ENCODE measurements around the gene SLC44A3. TPM values are rescaled to one million over a fixed set of nuclear protein-coding genes. Genes with fewer than 3 reads are reported as not detected.

The SLC44A3 gene, protein sequence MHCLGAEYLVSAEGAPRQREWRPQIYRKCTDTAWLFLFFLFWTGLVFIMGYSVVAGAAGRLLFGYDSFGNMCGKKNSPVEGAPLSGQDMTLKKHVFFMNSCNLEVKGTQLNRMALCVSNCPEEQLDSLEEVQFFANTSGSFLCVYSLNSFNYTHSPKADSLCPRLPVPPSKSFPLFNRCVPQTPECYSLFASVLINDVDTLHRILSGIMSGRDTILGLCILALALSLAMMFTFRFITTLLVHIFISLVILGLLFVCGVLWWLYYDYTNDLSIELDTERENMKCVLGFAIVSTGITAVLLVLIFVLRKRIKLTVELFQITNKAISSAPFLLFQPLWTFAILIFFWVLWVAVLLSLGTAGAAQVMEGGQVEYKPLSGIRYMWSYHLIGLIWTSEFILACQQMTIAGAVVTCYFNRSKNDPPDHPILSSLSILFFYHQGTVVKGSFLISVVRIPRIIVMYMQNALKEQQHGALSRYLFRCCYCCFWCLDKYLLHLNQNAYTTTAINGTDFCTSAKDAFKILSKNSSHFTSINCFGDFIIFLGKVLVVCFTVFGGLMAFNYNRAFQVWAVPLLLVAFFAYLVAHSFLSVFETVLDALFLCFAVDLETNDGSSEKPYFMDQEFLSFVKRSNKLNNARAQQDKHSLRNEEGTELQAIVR
- total RNA-seq: 1 to 10 TPM; 3.7 to 5.4 TPM
- long read RNA-seq, partial matches to known transcripts: 0 of 7 reads
- long read RNA-seq, other reads (novel, unspliced or antisense): 4 of 7 reads

DNA sequence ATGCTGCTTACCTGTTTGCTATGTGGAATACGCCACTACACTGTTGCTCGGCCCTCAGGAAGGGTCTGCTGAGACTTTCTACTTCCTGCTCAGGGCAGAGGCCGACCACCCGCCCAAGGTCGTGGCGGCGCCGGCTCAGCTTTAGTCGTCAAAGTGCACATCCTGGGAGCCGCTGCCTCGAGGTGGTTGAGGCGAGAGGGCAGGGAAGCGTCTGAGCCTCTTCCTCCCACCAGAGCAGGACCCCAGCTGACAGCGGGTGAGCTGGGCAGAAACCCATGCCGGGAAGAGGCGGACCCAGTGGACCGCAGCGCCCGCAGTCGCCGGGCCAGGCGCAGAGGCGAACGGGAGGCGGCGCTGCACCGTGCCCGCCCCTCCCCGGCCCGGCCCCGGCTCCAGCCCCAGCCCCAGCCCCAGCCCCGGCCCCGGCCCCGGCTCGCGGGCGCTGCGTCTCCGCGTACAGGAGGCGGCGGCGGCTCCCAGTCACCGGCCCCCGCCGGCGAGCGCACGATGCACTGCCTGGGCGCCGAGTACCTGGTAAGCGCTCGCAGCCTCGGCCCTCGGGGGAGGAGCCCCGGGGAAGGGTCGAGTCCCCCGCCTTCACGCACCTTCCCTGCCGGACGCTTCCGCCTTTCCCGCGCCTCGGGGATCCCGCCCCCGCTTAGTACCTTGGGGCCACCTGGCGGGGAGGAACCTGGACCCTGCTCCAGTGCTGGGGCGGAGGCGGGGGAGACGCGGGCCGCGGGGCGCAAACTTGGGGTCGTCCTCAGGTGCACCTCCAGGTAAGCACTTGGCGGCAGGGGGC, at the start of gene SLC44A3:
Gene SLC44A3, plus strand, starts transcription at position 413 of the 802 bp plus-strand sequence. Its CDS starts 95 bp downstream, at position 508.
- ATAC-seq (peak; percentile 97 to 98), DNase-seq (peak; percentile 62)
- intact Hi-C loops (cut with DNase I): no loop called here

DNA sequence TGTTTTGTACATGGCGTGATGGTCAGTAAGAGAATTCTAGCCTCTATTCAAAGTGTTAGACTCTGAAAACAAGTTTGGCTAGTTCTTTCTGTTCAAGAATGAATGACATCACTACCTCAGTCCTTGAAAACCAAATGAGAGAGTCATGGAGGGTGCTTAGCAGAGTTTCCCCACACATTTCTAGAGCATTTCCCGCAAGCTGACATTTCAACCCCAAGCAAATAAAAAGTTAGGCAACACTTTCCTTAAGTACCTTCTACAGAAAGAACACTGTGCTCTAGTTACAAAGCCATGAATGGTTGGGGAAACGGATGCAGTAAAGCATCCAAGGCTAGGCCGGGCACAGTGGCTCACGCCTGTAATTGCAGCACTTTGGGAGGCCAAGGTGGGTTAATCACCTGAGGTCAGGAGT, 47.9 kb upstream of the SLC44A3 start:
- DNase-seq: no peak
- no peak for ATAC-seq
- intact Hi-C loops (cut with DNase I): no loop called here

DNA sequence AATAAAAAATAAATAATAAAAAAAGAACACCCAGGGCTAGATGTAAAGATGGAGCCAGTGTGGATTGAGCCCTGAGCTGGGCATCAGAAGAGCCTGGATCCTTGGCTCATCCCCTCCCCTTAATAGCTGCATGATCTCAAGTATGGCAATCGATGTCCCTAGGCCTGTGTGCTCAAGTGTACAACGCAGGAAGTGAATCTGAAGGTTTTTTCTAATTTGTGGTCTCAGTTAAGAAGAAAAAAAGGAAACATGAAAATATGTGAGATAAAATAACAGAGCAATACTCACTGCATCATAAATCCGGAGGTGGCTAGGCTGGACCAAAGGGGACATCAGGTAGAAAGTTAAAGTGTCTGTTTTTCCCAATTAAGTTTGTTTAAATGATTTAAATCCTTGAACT, 47.3 kb upstream of the SLC44A3 start:
- no peak for ATAC-seq
- intact Hi-C loops (cut with DNase I): no loop called here
- no peak for DNase-seq

DNA sequence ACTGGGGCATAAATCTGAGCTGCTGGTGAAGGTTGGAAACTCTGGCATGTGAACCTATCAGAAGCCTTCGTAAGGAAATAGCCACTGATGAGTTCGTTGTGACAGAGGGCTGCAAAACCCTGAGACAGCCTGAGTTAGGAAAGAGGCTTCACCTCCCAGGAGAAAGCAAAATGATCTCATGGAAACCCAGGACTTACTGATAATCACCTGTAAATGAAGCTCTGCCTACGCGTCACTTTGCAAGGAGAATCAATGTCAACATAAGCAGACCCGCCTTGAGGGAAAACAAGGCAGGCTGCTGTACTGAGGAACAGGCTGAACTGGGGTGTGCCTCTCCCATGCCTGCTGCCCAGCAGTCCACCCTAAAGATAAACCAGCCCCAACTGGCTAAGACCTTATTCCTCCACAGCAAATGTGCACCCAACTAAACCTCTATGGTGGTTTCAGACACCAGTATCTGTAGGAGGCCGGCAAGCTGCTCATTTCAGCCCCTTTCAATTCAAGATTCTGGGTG, 46.8 kb upstream of the SLC44A3 start:
- DNase-seq (no peak), ATAC-seq (no peak)
- intact Hi-C loops (cut with DNase I): no loop called here

DNA sequence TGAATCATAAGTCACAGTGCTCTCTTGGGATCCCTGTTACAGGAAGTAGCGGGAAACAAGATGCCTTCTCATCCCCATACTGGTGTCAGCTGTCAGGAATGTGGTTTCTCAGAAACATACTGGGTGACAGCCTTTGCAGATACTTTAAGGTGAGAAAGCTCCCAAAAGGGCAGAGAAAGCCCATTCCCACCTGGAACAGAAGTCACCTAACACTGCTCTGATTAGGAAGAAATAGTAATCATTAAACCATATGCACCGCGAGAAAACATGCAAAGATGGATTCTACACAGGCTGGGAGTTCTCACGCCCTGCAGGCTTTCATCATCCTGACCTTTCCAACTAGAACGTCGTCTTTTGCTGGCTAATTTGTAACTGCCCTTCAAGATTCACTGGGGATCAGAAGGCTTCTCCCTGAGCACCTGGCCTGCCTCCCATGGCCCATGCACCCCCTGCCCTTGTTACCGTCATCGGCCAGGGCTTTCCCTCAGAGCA, 46.2 kb upstream of the SLC44A3 start:
- ATAC-seq: no peak
- DNase-seq: no peak
- intact Hi-C loops (cut with DNase I): no loop called here

DNA sequence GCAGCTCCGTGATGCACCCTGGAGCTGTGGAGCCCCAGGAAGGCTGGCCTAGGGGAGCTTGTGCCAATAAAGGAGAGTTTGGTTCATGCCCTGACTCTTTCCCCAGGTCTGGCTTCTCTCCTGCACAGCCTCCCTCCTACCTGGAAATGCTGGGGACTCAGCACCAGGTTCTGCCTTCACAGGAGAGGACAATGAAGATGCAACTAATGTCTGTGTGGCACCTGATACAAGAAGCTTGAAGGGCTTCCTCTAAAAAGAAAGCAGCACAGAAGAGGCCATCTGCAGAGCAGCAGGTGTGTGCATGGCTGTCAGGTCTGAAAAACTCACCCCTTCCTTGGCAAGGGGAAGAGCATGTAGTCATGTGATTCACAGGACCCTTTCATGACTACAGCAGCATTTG, 43.7 kb upstream of the SLC44A3 start:
- no peak for ATAC-seq
- intact Hi-C loops (cut with DNase I): no loop called here

DNA sequence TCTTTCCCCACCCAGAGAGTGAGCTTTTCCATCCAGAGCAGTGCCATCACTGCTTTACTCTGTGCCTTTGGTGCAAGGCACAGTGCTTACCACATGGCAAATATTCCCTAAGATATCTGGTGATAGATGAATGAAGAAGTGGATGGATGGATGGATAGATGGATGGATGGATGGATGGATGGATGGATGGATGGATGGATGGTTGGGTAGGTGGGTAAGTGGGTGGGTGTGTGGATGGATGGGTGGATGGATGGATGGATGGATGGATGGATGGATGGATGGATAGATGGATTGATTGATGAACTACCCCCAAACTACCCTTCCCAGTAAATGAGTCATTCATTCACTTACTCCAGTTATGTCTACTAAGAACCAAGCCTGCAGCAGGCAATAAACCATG, 42.9 kb upstream of the SLC44A3 start:
- DNase-seq: no peak
- no peak for ATAC-seq
- intact Hi-C loops (cut with DNase I): no loop called here

More for the DNA sequence above, 43.7 kb upstream of the SLC44A3 start:
- DNase-seq: no peak

DNA sequence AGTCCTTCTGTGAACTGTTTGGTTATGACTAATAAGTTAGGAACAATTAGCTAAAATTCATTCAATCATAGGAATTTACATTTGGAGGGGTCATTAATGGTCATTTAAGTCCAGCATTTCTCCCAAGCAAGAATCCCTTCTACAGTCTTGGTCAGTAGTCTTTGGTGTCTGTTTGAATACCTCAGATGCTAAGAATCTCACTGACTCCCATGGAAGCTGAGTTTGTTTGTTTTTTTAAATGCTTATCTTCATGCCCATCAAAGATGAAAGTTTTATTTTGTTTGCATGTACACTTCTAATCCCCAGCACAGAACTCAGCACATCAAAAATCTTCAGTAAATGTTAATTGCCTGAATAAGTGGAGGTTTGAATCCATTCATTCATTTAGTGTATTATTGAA, 41.3 kb upstream of the SLC44A3 start:
- DNase-seq (no peak), ATAC-seq (no peak)
- intact Hi-C loops (cut with DNase I): no loop called here

DNA sequence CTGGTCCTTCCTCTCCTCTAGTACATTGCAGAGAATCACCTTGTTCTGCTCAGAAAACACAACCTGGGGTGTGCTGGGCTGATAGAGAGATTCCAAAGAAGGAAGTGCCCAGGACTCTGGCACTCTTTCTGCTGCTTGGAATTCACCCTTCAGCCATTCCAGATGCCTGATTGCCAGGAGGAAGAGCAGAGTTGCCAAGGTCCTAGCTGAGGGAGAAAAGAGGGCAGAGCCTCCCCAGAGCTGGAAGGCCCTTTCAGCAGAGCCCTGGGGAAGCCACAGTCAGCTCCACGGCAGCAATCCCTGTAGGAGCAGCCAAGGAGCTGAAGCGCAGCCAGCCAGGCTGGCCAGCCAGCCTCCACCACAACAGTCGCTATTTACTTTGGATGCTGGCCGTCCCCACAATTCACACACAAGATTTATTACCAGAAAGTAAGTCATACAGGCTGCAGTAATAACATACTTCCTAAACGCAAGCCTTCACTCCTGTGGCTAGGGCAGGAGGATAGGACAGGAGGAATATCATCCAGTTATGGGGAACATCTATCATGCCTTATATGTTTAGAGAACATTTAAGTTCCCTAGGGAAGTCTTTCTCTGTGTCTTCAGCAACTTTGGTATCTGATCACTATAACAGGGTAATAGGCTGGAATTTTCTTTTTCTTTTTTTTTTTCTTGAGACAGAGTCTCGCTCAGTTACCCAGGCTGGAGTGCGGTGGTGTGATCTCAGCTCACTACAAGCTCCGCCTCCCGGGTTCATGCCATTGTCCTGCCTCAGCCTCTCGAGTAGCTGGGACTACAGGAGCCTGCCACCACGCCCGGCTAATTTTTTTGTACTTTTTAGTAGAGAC, 36.6 kb upstream of the SLC44A3 start:
- peak; percentile 96 to 98 for ATAC-seq
- intact Hi-C loops (cut with DNase I): no loop called here
- DNase-seq: peak; percentile 79

DNA sequence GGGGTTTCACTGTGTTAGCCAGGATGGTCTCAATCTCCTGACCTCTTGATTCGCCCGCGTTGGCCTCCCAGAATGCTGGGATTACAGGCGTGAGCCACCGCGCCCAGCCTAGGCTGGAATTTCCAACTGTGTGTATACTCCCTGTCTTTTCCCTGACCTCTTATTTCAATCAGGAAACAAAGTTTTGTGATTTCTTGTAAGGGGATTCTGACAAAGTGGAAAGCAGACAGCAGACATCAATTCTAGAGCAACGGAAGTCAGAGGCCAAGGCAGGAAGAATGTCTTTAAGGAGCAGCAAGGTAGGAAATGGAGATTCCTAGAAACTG, 36.0 kb upstream of the SLC44A3 start:
- no peak for ATAC-seq
- intact Hi-C loops (cut with DNase I): no loop called here
- no peak for DNase-seq

DNA sequence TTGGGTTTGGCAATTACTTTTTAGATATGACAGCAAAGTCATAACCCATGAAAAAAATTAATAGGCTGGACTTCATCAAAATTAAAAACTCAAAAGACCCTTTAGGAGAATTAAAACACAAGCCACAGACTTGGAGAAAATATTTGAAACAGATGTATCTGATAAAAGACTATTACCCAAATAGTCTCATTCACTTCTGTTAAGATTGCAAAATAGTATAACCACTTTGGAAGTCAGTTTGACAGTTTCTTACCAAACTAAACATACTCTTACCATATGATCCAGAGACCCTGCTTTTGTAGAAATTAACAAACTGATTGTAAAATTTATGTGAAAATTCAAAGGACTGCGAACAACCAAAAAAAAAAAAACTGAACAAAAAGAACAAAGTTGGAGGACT, 32.5 kb upstream of the SLC44A3 start:
- no peak for ATAC-seq
- DNase-seq: no peak
- intact Hi-C loops (cut with DNase I): no loop called here

DNA sequence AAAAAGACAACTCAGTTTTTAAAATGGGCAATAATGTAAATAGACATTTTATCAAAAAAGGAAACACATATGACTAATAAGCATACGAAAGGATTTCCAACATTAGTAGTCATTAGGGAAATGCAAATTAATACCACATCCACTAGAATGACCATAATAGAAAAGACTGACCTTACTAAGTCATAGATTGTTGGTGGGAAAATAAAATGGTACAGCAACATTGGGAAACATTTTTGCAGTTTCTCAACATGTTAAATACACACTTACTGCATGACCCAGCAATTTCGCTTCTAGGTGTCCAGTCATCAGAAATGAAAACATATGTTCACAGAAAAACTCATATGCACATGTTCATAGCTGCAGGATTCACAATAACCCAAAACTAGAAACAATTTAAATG, 29.9 kb upstream of the SLC44A3 start:
- DNase-seq (no peak), ATAC-seq (no peak)
- intact Hi-C loops (cut with DNase I): loop anchor here in 1 of 2 donors (10.0 kb wide), 1 partner anchor 55 kb away; no protein-coding TSS in a partner anchor

DNA sequence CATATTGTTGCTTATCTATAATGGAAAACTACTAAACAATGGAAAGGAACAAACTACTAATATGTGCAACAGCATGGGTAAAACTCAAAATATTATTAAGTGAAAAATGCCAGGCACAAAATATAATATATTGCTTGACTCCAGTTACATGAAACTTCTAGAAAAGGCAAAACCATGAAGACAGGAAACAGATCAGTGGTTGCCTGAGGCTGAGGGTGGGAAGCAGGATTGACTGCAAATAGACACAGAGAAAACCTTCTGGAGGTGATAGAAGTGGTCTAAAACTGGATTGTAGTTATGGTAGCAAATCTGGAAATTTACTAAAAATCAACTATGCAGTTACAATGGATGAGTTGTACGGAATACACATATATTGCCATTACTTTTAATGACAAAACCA, 29.5 kb upstream of the SLC44A3 start:
- intact Hi-C loops (cut with DNase I): loop anchor here in 1 of 2 donors (10.0 kb wide), 1 partner anchor 56 kb away; no protein-coding TSS in a partner anchor
- DNase-seq (no peak), ATAC-seq (no peak)

DNA sequence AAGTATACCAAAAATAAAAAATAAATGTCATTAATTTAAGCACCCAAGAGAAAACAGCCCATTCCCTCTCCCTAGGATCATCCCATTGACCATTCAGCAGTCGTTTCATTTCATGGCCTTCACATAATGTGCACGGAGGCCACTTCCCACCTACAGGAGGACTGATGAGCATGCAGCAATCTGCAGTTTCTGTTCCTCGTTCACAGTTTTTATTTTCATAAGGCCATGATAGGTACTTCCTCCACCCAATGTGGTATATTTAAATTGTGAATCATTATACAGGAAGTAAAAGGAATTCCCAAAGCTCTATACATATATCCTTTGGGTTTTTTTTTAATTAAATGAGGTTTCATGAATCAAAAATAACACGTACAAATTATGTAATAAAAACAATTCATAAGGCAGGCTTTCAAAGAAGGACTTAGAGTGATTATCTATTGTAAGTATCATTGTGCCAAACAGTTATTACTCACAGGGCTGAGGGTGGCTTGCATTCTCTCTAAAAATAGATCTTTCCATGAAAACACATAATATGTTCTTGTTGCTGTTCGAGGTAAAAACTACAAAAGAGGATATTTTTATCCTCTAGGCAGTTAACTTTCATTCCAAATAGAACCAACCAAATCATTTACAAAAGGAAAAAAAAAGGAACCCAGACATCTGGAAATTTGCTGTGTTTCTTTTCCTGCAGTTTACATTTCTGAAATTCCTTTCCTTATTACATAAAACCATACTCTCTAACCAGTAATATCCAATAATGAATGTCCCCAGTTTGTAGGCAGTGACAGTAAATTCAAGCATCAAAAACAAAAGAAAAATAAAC, 27.5 kb upstream of the SLC44A3 start:
- ATAC-seq: peak; percentile 53 to 83
- intact Hi-C loops (cut with DNase I): loop anchor here in 1 of 2 donors (10.0 kb wide), 1 partner anchor 58 kb away; no protein-coding TSS in a partner anchor
- no peak for DNase-seq

DNA sequence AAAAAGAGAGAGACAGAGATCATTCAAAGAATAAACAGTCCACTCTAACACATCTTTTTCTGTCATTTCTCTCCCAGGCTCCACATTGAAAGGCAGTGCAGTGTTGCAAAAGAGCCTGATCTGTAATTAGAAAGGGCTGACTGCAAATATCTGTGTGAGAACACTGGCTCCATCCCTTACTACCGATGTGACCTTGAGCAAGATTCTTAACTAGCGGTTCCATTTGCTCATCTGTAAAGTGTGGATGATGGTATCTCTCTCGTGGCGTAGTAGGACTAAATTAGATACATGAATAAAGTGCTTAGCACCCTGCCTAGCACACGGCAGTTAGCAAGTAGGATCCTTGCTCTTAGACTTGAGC, 26.9 kb upstream of the SLC44A3 start:
- intact Hi-C loops (cut with DNase I): loop anchor here in 1 of 2 donors (10.0 kb wide), 1 partner anchor 58 kb away; no protein-coding TSS in a partner anchor
- peak; percentile 70 to 74 for ATAC-seq
- no peak for DNase-seq

DNA sequence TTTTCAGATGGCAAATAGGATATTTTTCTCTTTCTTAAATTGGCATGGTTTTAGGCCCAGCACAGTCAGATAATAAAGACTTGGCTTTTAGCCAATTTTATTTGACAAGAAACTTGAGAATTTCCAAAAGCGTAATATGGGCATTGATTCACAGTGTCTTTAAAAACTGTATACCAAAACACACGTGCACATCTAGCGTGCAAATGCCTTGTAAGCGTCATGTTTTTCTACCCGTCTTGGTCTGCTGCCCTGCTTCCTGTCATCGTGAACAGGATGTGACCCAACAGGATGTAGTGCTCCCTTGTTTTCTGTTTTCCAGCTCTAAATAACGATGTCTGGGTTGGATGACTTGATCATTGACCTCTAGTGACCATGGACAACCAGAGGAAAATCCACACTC, 24.7 kb upstream of the SLC44A3 start:
- ATAC-seq (no peak), DNase-seq (no peak)
- intact Hi-C loops (cut with DNase I): loop anchor here in 1 of 2 donors (10.0 kb wide), 1 partner anchor 61 kb away; no protein-coding TSS in a partner anchor

DNA sequence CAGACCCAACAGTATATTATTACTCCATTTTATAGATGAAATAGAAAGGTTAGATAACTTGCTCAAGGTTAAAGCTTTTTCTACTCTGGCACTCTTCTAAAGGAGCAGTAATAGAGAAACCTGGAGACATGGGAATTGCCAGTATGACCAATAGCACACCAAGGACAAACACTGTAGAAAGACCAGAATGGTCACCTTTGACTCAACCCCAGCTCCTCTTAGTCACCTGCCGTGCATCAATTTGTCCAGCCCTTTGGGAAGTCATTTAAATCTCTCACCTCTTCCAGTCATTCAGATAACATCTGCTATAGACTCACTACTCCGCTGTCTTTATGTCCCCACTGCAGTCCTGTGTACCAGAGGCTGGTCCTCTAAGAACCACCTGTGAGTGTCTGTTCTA, 23.9 kb upstream of the SLC44A3 start:
- intact Hi-C loops (cut with DNase I): loop anchor here in 1 of 2 donors (10.0 kb wide), 1 partner anchor 61 kb away; no protein-coding TSS in a partner anchor
- DNase-seq: no peak
- ATAC-seq: no peak
